HCT116 (cell line): Measurements from ENCODE around the gene POLN. TPM values are rescaled to one million over a fixed set of nuclear protein-coding genes. Genes with fewer than 3 reads are reported as not detected.

ENCODE experiments used
- ATAC-seq: fragments of 200-7000 bp; cut with Tn5 transposase; 2 replicates; pipeline ENCODE4 v1.9.1; 2020; ENCODE audit warnings: mild to moderate bottlenecking, moderate library complexity
- BruUV-seq: library from RNA; stranded (reverse); fragments of 400-500 nt; replicated peaks from 2 replicates; lab custom pipeline; 2021; lab: Mats Ljungman, UMichigan
- CTCF ChIA-PET: fragments of 300-600 bp; sonication (Branson Sonifier 250); formaldehyde crosslinking; loops from one replicate; lab custom pipeline; 2021; ENCODE audit warnings: antibody characterized with exemption; lab: Charles Lee
- POLR2A ChIA-PET: fragments of 300-600, 350-600 bp; sonication (Branson Sonifier 250); formaldehyde crosslinking; loops from one replicate; lab custom pipeline; 2021; ENCODE audit warnings: antibody characterized with exemption; lab: Charles Lee
- RAD21 ChIA-PET, 2 experiments: fragments of 300-600 bp; sonication (Branson Sonifier 250); formaldehyde crosslinking; loops; one replicate each; lab custom pipeline; 2023; ENCODE audit warnings: low total read pairs in 2 of 2; ENCODE audit not compliant: uncharacterized antibody in 2 of 2, unreplicated experiment in 2 of 2, low non-redundant PET in 1 of 2; lab: Charles Lee
- DNase-seq: peaks from one replicate; pipeline ENCODE4 v3.0.0-alpha.2; 2010; ENCODE audit warnings: low read depth, low spot score
- H2AFZ ChIP-seq: fragments of 200-600 bp; shearing (Covaris generic), sonication (generic); 2 replicates; pipeline ENCODE4 v1.6.1; 2017; ENCODE audit warnings: low read depth, mixed run types, mixed read lengths, antibody characterized with exemption, low read length; ENCODE audit not compliant: poor library complexity, severe bottlenecking
- H3K27ac ChIP-seq: 2 replicates; pipeline ENCODE4 v1.5.1; 2012; ENCODE audit warnings: low read depth, low read length
- H3K27me3 ChIP-seq: fragments of 200-600 bp; sonication (generic); 2 replicates; pipeline ENCODE4 v1.6.1; 2016; ENCODE audit warnings: mixed run types, low read length, mixed read lengths; ENCODE audit not compliant: insufficient read depth
- H3K36me3 ChIP-seq, 2 experiments: fragments of 200-500 bp in 1 of 2; fragments of 200-600 bp in 1 of 2; sonication (Bioruptor generic) in 1 of 2; sonication (generic) in 1 of 2; 2 replicates each; pipeline versions ENCODE4 v1.5.1 to v1.6.1; 2014 to 2016; ENCODE audit warnings: low read length in 2 of 2, inconsistent platforms in 1 of 2, mixed read lengths in 1 of 2, mixed run types in 1 of 2; ENCODE audit not compliant: insufficient read depth in 2 of 2, control insufficient read depth in 1 of 2
- H3K4me1 ChIP-seq, 2 experiments: fragments of 200-600 bp in 1 of 2; sonication (generic) in 1 of 2; 2 replicates each; pipeline versions ENCODE4 v1.5.1 to v1.6.1; 2012 to 2017; ENCODE audit warnings: low read length in 2 of 2, inconsistent platforms in 1 of 2, mild to moderate bottlenecking in 1 of 2, mixed read lengths in 1 of 2, mixed run types in 1 of 2, moderate library complexity in 1 of 2; ENCODE audit not compliant: insufficient read depth in 2 of 2, control insufficient read depth in 1 of 2
- H3K4me2 ChIP-seq: fragments of 200-600 bp; sonication (generic); 2 replicates; pipeline ENCODE4 v1.6.1; 2017; ENCODE audit warnings: mixed run types, low read length, mixed read lengths
- H3K4me3 ChIP-seq, 2 experiments: fragments of 200-600 bp in 1 of 2; sonication (generic) in 1 of 2; replicated peaks in 1 of 2; 2 replicates each; pipeline ENCODE4 v1.5.1; 2011 to 2016; ENCODE audit warnings: low read length in 2 of 2, control low read depth in 1 of 2, low read depth in 1 of 2, mild to moderate bottlenecking in 1 of 2, mixed read lengths in 1 of 2, mixed run types in 1 of 2
- H3K79me2 ChIP-seq: fragments of 200-600 bp; sonication (generic); 2 replicates; pipeline ENCODE4 v1.6.1; 2017; ENCODE audit warnings: mild to moderate bottlenecking, mixed run types, low read length, moderate library complexity, mixed read lengths; ENCODE audit not compliant: insufficient read depth
- H3K9ac ChIP-seq: fragments of 200-600 bp; sonication (generic); 2 replicates; pipeline ENCODE4 v1.6.1; 2016; ENCODE audit warnings: low read length, mixed read lengths
- H3K9me2 ChIP-seq: fragments of 200-600 bp; sonication (generic), shearing (Covaris generic); 2 replicates; pipeline ENCODE4 v1.6.1; 2017; ENCODE audit warnings: mixed run types, mild to moderate bottlenecking, moderate library complexity; ENCODE audit not compliant: insufficient read depth
- H3K9me3 ChIP-seq, 2 experiments: fragments of 200-500 bp in 1 of 2; fragments of 200-600 bp in 1 of 2; sonication (Bioruptor generic) in 1 of 2; sonication (generic) in 1 of 2; 2 replicates each; pipeline ENCODE4 v1.6.1; 2014 to 2017; ENCODE audit warnings: low read length in 2 of 2, mixed read lengths in 2 of 2, inconsistent platforms in 1 of 2, low read depth in 1 of 2, mild to moderate bottlenecking in 1 of 2, mixed run types in 1 of 2, moderate library complexity in 1 of 2; ENCODE audit not compliant: control insufficient read depth in 1 of 2, insufficient read depth in 1 of 2
- H4K20me1 ChIP-seq: fragments of 200-600 bp; sonication (generic), shearing (Covaris generic); 2 replicates; pipeline ENCODE4 v1.6.1; 2017; ENCODE audit warnings: mixed run types, mild to moderate bottlenecking, moderate library complexity; ENCODE audit not compliant: insufficient read depth
- ATF3 ChIP-seq: IDR thresholded peaks from 2 replicates; pipeline ENCODE4 v1.6.1; 2012
- CBX3 ChIP-seq: IDR thresholded peaks from 2 replicates; pipeline ENCODE4 v1.6.1; 2012; ENCODE audit warnings: low read depth
- CEBPB ChIP-seq: IDR thresholded peaks from 2 replicates; pipeline ENCODE4 v1.6.1; 2012; ENCODE audit warnings: low read depth
- EGR1 ChIP-seq: IDR thresholded peaks from 2 replicates; pipeline ENCODE4 v1.6.1; 2012; ENCODE audit warnings: low read depth
- FOSL1 ChIP-seq: IDR thresholded peaks from 2 replicates; pipeline ENCODE4 v1.6.1; 2012; ENCODE audit warnings: low read depth
- POLR2AphosphoS5 ChIP-seq: IDR thresholded peaks from 2 replicates; pipeline ENCODE4 v1.6.1; 2011; ENCODE audit warnings: mild to moderate bottlenecking, low read depth, low read length, moderate library complexity
- SIN3A ChIP-seq: IDR thresholded peaks from 2 replicates; pipeline ENCODE4 v1.6.1; 2012; ENCODE audit warnings: low read depth
- SRF ChIP-seq: IDR thresholded peaks from 2 replicates; pipeline ENCODE4 v1.6.1; 2012; ENCODE audit warnings: low read depth
- intact Hi-C: fragments of 100-400 bp; cut with micrococcal nuclease; formaldehyde crosslinking; loops from 2 replicates; pipeline ENCODE4 v1.10.0; 2022
- total RNA-seq: library from RNA; stranded (reverse); gene quantifications from one replicate; pipeline ENCODE4 v1.2.1, GENCODE V29; 2021; ENCODE audit not compliant: unreplicated experiment
- TF ChIP-seq, protein P1 (sequence below), 3 experiments: fragments of 200-600 bp in 1 of 3; sonication (generic) in 1 of 3; IDR thresholded peaks in 2 of 3; conservative IDR thresholded peaks in 1 of 3; 2 replicates each; pipeline ENCODE4 v1.5.1; 2012 to 2017; ENCODE audit warnings: low read depth in 2 of 3, low read length in 2 of 3, antibody characterized with exemption in 1 of 3, borderline replicate concordance in 1 of 3, control low read depth in 1 of 3, mild to moderate bottlenecking in 1 of 3, mixed read lengths in 1 of 3, mixed run types in 1 of 3, moderate library complexity in 1 of 3; ENCODE audit not compliant: insufficient read depth in 1 of 3

POLN gene
- total RNA-seq, 1 experiment from 2014 or later = 3.1 TPM

GRCh38 chr4:2083826-2084160, 158.1 kb downstream of the POLN start:
- DNase-seq (no peak), ATAC-seq (no peak)
- no peaks in the 10 kb centered on the region for H4K20me1 ChIP-seq
- ChIA-PET CTCF (no interaction called here), RAD21 (no interaction called here), POLR2A (no interaction called here)
- H2AFZ ChIP-seq = no peak overlapping the region
- TF ChIP-seq CBX3 (no peak), FOSL1 (no peak), POLR2AphosphoS5 (no peak), SRF (no peak), SIN3A (no peak), EGR1 (no peak), CEBPB (no peak), ATF3 (no peak)
- TF ChIP-seq, protein P1, sequence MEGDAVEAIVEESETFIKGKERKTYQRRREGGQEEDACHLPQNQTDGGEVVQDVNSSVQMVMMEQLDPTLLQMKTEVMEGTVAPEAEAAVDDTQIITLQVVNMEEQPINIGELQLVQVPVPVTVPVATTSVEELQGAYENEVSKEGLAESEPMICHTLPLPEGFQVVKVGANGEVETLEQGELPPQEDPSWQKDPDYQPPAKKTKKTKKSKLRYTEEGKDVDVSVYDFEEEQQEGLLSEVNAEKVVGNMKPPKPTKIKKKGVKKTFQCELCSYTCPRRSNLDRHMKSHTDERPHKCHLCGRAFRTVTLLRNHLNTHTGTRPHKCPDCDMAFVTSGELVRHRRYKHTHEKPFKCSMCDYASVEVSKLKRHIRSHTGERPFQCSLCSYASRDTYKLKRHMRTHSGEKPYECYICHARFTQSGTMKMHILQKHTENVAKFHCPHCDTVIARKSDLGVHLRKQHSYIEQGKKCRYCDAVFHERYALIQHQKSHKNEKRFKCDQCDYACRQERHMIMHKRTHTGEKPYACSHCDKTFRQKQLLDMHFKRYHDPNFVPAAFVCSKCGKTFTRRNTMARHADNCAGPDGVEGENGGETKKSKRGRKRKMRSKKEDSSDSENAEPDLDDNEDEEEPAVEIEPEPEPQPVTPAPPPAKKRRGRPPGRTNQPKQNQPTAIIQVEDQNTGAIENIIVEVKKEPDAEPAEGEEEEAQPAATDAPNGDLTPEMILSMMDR (IDR thresholded peaks at IDR 0.05 in 2 of 3, conservative IDR thresholded peaks at IDR 0.05 in 1 of 3; ENCODE audit: borderline replicate concordance in 1 of 3, insufficient read depth in 1 of 3, low read depth in 2 of 3, low read length in 2 of 3) = no peak
- no peak overlapping the region for H3K27ac ChIP-seq
- no peaks in the 10 kb centered on the region for H3K27me3 ChIP-seq
- intact Hi-C loops = no loop called here
- BruUV-seq = no TSS peak
- H3K36me3 ChIP-seq = no peaks in the 10 kb centered on the region
- no peak overlapping the region for H3K4me2 ChIP-seq
- no peak overlapping the region for H3K4me3 ChIP-seq
- H3K9me3 ChIP-seq = no peaks in the 10 kb centered on the region
- no peaks in the 10 kb centered on the region for H3K79me2 ChIP-seq
- 0 out of 4 replicates have a peak, but pooled peaks cover 0 to 2% of the 10 kb centered on the region in 2 experiments for H3K4me1 ChIP-seq
- no peaks in the 10 kb centered on the region for H3K9me2 ChIP-seq
- H3K9ac ChIP-seq = no peak overlapping the region
